HEK293 (cell line): ENCODE data around the gene LYPD4.

Experiments
- HIC1 ChIP-seq: fragments of 450-650 bp; formaldehyde crosslinking; IDR thresholded peaks from 2 replicates; pipeline ENCODE4 v1.5.1; 2016; ENCODE audit warnings: missing biosample characterization, missing genetic modification characterization
- HOXA7 ChIP-seq: sonication (generic); formaldehyde crosslinking; IDR thresholded peaks from 2 replicates; pipeline ENCODE4 v1.8.1; 2022; ENCODE audit warnings: missing genetic modification reagents, borderline replicate concordance
- KLF16 ChIP-seq: fragments of 450-650 bp; formaldehyde crosslinking; IDR thresholded peaks from 2 replicates; pipeline ENCODE4 v1.5.1; 2017; ENCODE audit warnings: missing biosample characterization, missing genetic modification characterization
- MYNN ChIP-seq: fragments of 450-650 bp; formaldehyde crosslinking; IDR thresholded peaks from 2 replicates; pipeline ENCODE4 v1.5.1; 2016; ENCODE audit warnings: missing biosample characterization, missing genetic modification characterization, borderline replicate concordance
- PBX3 ChIP-seq: sonication (generic); formaldehyde crosslinking; IDR thresholded peaks from 2 replicates; pipeline ENCODE4 v1.8.1; 2022; ENCODE audit warnings: mild to moderate bottlenecking, moderate library complexity, missing genetic modification reagents
- SCRT1 ChIP-seq: fragments of 450-650 bp; formaldehyde crosslinking; IDR thresholded peaks from 2 replicates; pipeline ENCODE4 v1.5.1; 2016; ENCODE audit warnings: missing biosample characterization, missing genetic modification characterization, borderline replicate concordance
- ZBTB20 ChIP-seq: fragments of 450-650 bp; formaldehyde crosslinking; IDR thresholded peaks from 2 replicates; pipeline ENCODE4 v1.5.1; 2016; ENCODE audit warnings: missing biosample characterization, missing genetic modification characterization
- ZFP41 ChIP-seq: fragments of 450-650 bp; formaldehyde crosslinking; IDR thresholded peaks from 2 replicates; pipeline ENCODE4 v1.5.1; 2016; ENCODE audit warnings: missing biosample characterization, missing genetic modification characterization, borderline replicate concordance
- ZNF114 ChIP-seq: fragments of 450-650 bp; formaldehyde crosslinking; IDR thresholded peaks from 2 replicates; pipeline ENCODE4 v1.5.0; 2017; ENCODE audit warnings: missing biosample characterization, missing genetic modification characterization
- ZNF184 ChIP-seq: fragments of 450-650 bp; IDR thresholded peaks from 2 replicates; pipeline ENCODE4 v1.5.1; 2018; ENCODE audit warnings: missing biosample characterization, mild to moderate bottlenecking, missing genetic modification characterization
- ZNF2 ChIP-seq: fragments of 450-650 bp; formaldehyde crosslinking; IDR thresholded peaks from 2 replicates; pipeline ENCODE4 v1.5.1; 2016; ENCODE audit warnings: missing biosample characterization, missing genetic modification characterization
- ZNF211 ChIP-seq: fragments of 450-650 bp; formaldehyde crosslinking; IDR thresholded peaks from 2 replicates; pipeline ENCODE4 v1.5.1; 2016; ENCODE audit warnings: low read depth, missing biosample characterization, missing genetic modification characterization
- ZNF23 ChIP-seq: fragments of 450-650 bp; formaldehyde crosslinking; IDR thresholded peaks from 2 replicates; pipeline ENCODE4 v1.5.1; 2016; ENCODE audit warnings: missing biosample characterization, missing genetic modification characterization, borderline replicate concordance
- ZNF26 ChIP-seq: fragments of 450-650 bp; formaldehyde crosslinking; IDR thresholded peaks from 2 replicates; pipeline ENCODE4 v1.5.1; 2016; ENCODE audit warnings: missing biosample characterization, missing genetic modification characterization
- ZNF274 ChIP-seq, 2 experiments: fragments of 200-500 bp in 1 of 2; fragments of 450-650 bp in 1 of 2; sonication (Bioruptor generic) in 1 of 2; formaldehyde crosslinking in 1 of 2; IDR thresholded peaks; 2 replicates each; pipeline versions ENCODE4 v1.5.1 to v1.6.1; 2014 to 2016; ENCODE audit warnings: borderline replicate concordance in 1 of 2, inconsistent platforms in 1 of 2, low read length in 1 of 2, missing biosample characterization in 1 of 2, missing genetic modification characterization in 1 of 2
- ZNF350 ChIP-seq: fragments of 450-650 bp; formaldehyde crosslinking; IDR thresholded peaks from 2 replicates; pipeline ENCODE4 v1.5.0; 2017; ENCODE audit warnings: missing biosample characterization, mild to moderate bottlenecking, missing genetic modification characterization
- ZNF404 ChIP-seq: fragments of 450-650 bp; formaldehyde crosslinking; IDR thresholded peaks from 2 replicates; pipeline ENCODE4 v1.5.1; 2017; ENCODE audit warnings: missing biosample characterization, missing genetic modification characterization
- ZNF488 ChIP-seq: fragments of 450-650 bp; formaldehyde crosslinking; IDR thresholded peaks from 2 replicates; pipeline ENCODE4 v1.5.1; 2016; ENCODE audit warnings: missing biosample characterization, missing genetic modification characterization
- ZNF510 ChIP-seq: fragments of 450-650 bp; formaldehyde crosslinking; IDR thresholded peaks from 2 replicates; pipeline ENCODE4 v1.5.1; 2018; ENCODE audit warnings: mild to moderate bottlenecking, missing genetic modification characterization, missing biosample characterization; ENCODE audit not compliant: insufficient replicate concordance
- ZNF585B ChIP-seq: fragments of 450-650 bp; formaldehyde crosslinking; IDR thresholded peaks from 2 replicates; pipeline ENCODE4 v1.5.1; 2016; ENCODE audit warnings: missing biosample characterization, missing genetic modification characterization
- ZNF621 ChIP-seq: fragments of 450-650 bp; formaldehyde crosslinking; IDR thresholded peaks from 2 replicates; pipeline ENCODE4 v1.5.1; 2017; ENCODE audit warnings: missing biosample characterization, missing genetic modification characterization
- ZNF624 ChIP-seq: fragments of 450-650 bp; formaldehyde crosslinking; IDR thresholded peaks from 2 replicates; pipeline ENCODE4 v1.5.1; 2017; ENCODE audit warnings: missing biosample characterization, missing genetic modification characterization
- ZNF664 ChIP-seq: fragments of 450-650 bp; formaldehyde crosslinking; IDR thresholded peaks from 2 replicates; pipeline ENCODE4 v1.5.1; 2016; ENCODE audit warnings: missing biosample characterization, missing genetic modification characterization
- ZNF76 ChIP-seq: fragments of 450-650 bp; formaldehyde crosslinking; IDR thresholded peaks from 2 replicates; pipeline ENCODE4; 2016; ENCODE audit warnings: low read depth, missing biosample characterization, missing genetic modification characterization, borderline replicate concordance
- ZNF791 ChIP-seq: fragments of 450-650 bp; formaldehyde crosslinking; IDR thresholded peaks from 2 replicates; pipeline ENCODE4 v1.5.1; 2016; ENCODE audit warnings: missing biosample characterization, missing genetic modification characterization
- ZSCAN30 ChIP-seq: fragments of 450-650 bp; IDR thresholded peaks from 2 replicates; pipeline ENCODE4 v1.5.1; 2018; ENCODE audit warnings: missing biosample characterization, mild to moderate bottlenecking, missing genetic modification characterization, moderate library complexity
- TF ChIP-seq, protein P1 (sequence below): fragments of 450-650 bp; formaldehyde crosslinking; conservative IDR thresholded peaks from 2 replicates; pipeline ENCODE4 v1.5.1; 2016; ENCODE audit warnings: low read depth, missing biosample characterization, missing genetic modification characterization
- TF ChIP-seq, protein P2 (sequence below): fragments of 450-650 bp; formaldehyde crosslinking; IDR thresholded peaks from 2 replicates; pipeline ENCODE4 v1.5.1; 2016; ENCODE audit warnings: missing biosample characterization, missing genetic modification characterization

LYPD4 gene

DNA sequence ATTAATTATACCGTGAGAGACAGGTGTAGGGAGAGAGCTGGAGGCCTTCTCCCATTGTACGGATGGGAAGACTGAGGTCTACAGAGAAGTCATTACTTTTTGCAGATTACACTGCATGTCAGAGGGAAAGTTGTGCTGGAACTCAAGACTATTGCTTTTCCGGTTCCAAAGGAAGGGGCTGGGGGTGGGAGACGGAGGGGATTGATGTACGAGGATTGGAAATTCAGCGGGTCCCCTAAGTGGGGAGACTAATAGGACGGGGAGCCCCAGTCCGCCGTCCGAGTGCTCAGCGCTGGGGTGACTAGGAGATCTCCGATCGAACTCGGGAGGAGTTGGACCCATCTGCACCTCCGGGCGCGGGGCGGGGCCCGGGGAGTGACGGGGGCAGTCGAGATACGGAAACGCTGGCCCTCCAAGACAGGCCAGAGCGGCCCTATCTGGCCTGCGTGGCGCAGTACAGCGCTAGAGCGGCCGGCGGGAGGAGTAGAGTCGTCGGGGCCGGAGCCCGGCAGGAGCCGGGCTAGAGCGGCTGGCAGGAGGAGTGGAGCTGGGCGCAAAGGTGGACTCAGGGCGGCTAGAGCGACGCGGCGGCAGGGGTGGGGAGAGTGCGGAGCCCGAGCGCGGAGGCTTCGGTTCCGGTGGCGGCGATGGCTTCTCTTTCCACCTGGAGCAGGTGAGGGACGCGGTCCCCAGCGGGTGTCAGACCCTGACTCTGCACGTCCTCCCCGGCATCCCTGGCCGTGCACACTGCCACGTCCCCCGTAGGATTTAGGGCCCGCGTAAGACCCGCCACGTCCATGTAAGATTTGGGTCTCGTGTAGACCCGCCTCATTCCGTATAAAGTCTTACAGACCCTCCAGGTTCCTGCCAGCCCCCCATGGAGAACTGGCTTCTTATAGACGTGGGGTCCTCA is 39.6 kb upstream of the LYPD4 start (continued):
- TF ChIP-seq ZNF23 (tag by site-specific recombination), result 0 out of 2 replicates have a peak, but pooled peaks have one; percentile 8
- TF ChIP-seq ZSCAN30, result peak; percentile 97
- TF ChIP-seq ZNF585B (tag by site-specific recombination), result no peak
- TF ChIP-seq ZNF184 (tag by site-specific recombination), result no peak
- TF ChIP-seq ZNF76, result peak; percentile 86
- peak; percentile 99 for TF ChIP-seq KLF16 (tag by site-specific recombination)
- TF ChIP-seq MYNN (tag by site-specific recombination), result no peak
- peak; percentile 88 for TF ChIP-seq ZNF2 (tag by site-specific recombination)
- no peak for TF ChIP-seq ZNF404 (tag by site-specific recombination)
- TF ChIP-seq, protein P1, sequence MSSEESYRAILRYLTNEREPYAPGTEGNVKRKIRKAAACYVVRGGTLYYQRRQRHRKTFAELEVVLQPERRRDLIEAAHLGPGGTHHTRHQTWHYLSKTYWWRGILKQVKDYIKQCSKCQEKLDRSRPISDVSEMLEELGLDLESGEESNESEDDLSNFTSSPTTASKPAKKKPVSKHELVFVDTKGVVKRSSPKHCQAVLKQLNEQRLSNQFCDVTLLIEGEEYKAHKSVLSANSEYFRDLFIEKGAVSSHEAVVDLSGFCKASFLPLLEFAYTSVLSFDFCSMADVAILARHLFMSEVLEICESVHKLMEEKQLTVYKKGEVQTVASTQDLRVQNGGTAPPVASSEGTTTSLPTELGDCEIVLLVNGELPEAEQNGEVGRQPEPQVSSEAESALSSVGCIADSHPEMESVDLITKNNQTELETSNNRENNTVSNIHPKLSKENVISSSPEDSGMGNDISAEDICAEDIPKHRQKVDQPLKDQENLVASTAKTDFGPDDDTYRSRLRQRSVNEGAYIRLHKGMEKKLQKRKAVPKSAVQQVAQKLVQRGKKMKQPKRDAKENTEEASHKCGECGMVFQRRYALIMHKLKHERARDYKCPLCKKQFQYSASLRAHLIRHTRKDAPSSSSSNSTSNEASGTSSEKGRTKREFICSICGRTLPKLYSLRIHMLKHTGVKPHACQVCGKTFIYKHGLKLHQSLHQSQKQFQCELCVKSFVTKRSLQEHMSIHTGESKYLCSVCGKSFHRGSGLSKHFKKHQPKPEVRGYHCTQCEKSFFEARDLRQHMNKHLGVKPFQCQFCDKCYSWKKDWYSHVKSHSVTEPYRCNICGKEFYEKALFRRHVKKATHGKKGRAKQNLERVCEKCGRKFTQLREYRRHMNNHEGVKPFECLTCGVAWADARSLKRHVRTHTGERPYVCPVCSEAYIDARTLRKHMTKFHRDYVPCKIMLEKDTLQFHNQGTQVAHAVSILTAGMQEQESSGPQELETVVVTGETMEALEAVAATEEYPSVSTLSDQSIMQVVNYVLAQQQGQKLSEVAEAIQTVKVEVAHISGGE (tag by site-specific recombination), result peak; percentile 89
- no peak; the same call in 1 of the 2 replicates for TF ChIP-seq PBX3
- TF ChIP-seq ZNF114 (tag by site-specific recombination), result no peak
- no peak for TF ChIP-seq ZFP41 (tag by site-specific recombination)
- peak; percentile 42; the same call in 1 of the 2 replicates for TF ChIP-seq ZBTB20 (tag by site-specific recombination)
- no peak for TF ChIP-seq ZNF510
- no peak for TF ChIP-seq SCRT1 (tag by site-specific recombination)
- no peak for TF ChIP-seq ZNF274 (IDR thresholded peaks at IDR 0.05; ENCODE audit: low read length)
- no peak for TF ChIP-seq ZNF274 (tag by site-specific recombination; IDR thresholded peaks at IDR 0.05; ENCODE audit: borderline replicate concordance)
- TF ChIP-seq ZNF211 (tag by site-specific recombination), result no peak
- no peak for TF ChIP-seq ZNF791
- no peak for TF ChIP-seq HIC1 (tag by site-specific recombination)
- TF ChIP-seq ZNF26, result no peak
- no peak for TF ChIP-seq ZNF624 (tag by site-specific recombination)
- TF ChIP-seq ZNF350, result no peak
- no peak; the same call in 1 of the 2 replicates for TF ChIP-seq ZNF664 (tag by site-specific recombination)
- no peak for TF ChIP-seq HOXA7 (CRISPR knock-in tag)
- TF ChIP-seq, protein P2, sequence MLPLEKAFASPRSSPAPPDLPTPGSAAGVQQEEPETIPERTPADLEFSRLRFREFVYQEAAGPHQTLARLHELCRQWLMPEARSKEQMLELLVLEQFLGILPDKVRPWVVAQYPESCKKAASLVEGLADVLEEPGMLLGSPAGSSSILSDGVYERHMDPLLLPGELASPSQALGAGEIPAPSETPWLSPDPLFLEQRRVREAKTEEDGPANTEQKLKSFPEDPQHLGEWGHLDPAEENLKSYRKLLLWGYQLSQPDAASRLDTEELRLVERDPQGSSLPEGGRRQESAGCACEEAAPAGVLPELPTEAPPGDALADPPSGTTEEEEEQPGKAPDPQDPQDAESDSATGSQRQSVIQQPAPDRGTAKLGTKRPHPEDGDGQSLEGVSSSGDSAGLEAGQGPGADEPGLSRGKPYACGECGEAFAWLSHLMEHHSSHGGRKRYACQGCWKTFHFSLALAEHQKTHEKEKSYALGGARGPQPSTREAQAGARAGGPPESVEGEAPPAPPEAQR (tag by site-specific recombination), result peak; percentile 91
- no peak for TF ChIP-seq ZNF621 (tag by site-specific recombination)
- TF ChIP-seq ZNF488 (tag by site-specific recombination), result peak; percentile 69
